SJCRH30 (cell line): ENCODE results near the gene LSM7. TPM values are rescaled to one million over a fixed set of nuclear protein-coding genes. Genes with fewer than 3 reads are reported as not detected.

Source experiments
- DNase-seq, 2 experiments: peaks; one replicate each; pipeline ENCODE4 v3.0.0-alpha.2; 2015 to 2020
- H3K27ac ChIP-seq: fragments of 250-450 bp; sonication (Bioruptor Pico); 2 replicates; pipeline ENCODE4 v1.5.1; 2020; ENCODE audit warnings: mild to moderate bottlenecking, moderate library complexity
- H3K27me3 ChIP-seq: fragments of 250-450 bp; sonication (Bioruptor Pico); 2 replicates; pipeline ENCODE4 v1.5.1; 2020; ENCODE audit warnings: mild to moderate bottlenecking, moderate library complexity
- H3K36me3 ChIP-seq: fragments of 250-450 bp; sonication (Bioruptor Pico); 2 replicates; pipeline ENCODE4 v1.5.1; 2020; ENCODE audit warnings: mild to moderate bottlenecking, moderate library complexity
- H3K4me1 ChIP-seq: fragments of 250-450 bp; sonication (Bioruptor Pico); 2 replicates; pipeline ENCODE4 v1.5.1; 2020; ENCODE audit warnings: mild to moderate bottlenecking, moderate library complexity
- H3K4me3 ChIP-seq: fragments of 250-450 bp; sonication (Bioruptor Pico); 2 replicates; pipeline ENCODE4 v1.5.1; 2020; ENCODE audit warnings: mild to moderate bottlenecking, moderate library complexity
- H3K9me3 ChIP-seq: fragments of 250-450 bp; sonication (Bioruptor Pico); replicated peaks from 2 replicates; pipeline ENCODE4 v1.5.1; 2020; ENCODE audit warnings: mild to moderate bottlenecking, moderate library complexity
- total RNA-seq: library from RNA; depleted of rRNA; stranded (reverse); fragments of >200 nt; shearing (Covaris generic); gene quantifications from 2 replicates; pipeline ENCODE4 v1.2.3, GENCODE V29; 2014; rRNA removed

LSM7 gene
- total RNA-seq: 179 and 185 TPM in 2 replicates

DNA sequence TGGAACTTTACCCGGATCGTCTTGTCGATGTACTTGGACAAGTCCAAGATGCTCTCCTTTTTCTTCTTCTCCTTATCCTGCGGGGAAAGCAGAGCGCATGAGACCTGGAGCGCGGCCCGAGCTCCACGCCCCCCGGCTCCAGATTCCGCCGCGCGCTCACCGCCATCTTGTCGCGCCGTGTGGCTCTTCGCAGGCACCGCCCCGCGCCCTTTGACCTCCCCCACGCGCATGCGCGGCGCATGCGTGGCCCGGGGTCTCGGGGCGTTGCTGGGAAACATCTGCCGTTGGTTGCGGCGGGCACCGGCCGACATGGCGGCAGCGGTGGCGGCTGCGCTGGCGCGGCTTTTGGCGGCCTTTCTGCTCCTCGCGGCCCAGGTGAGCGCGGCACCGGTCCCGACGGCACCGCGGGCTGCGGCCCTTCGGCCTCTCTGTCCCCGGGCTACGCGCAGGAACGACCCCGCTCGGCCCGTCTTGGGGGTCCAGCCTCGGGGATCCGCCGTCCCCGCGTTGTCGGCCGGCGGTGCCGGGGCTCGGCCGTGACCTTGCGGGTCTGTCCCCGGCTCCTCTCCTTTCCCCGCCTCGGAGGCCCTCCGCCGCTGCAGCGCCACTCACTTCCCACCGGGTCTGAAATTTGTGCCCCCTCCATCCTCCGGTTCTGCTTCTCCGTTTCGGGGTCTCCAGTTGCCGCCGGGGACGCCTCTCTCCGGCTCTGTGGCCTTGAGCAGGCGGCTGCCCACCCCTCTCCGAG lies at the start of gene LSM7, which contains the start of gene SPPL2B:
Gene LSM7, minus strand, starts transcription at position 186 of the 748 bp plus-strand sequence. Its CDS starts 20 bp downstream, at position 166.
Gene SPPL2B, plus strand, starts transcription at position 284 of the 748 bp plus-strand sequence. Its CDS starts 26 bp downstream, at position 310.
- peaks cover 7% of the 10 kb centered on the region for H3K36me3 ChIP-seq
- peak within 1 kb of the TSS; percentile 51 for H3K27ac ChIP-seq
- H3K9me3 ChIP-seq: no peaks in the 10 kb centered on the region
- peaks cover 34% of the 10 kb centered on the region for H3K4me1 ChIP-seq
- no peaks in the 10 kb centered on the region for H3K27me3 ChIP-seq
- peak; percentile 86 to 91 for DNase-seq
- H3K4me3 ChIP-seq: peak within 1 kb of the TSS; percentile 90

GRCh38 chr19:2376784-2377519 lies 48.6 kb upstream of the LSM7 start:
- DNase-seq: peak in 1 of 2 experiments; percentile 15
- H3K4me1 ChIP-seq: no peaks in the 10 kb centered on the region
- no peak overlapping the region for H3K4me3 ChIP-seq
- no peaks in the 10 kb centered on the region for H3K36me3 ChIP-seq
- H3K27me3 ChIP-seq: peaks cover 7% of the 10 kb centered on the region; the same call in 1 of the 2 replicates
- H3K9me3 ChIP-seq: no peaks in the 10 kb centered on the region; the same call in 1 of the 2 replicates
- no peak overlapping the region for H3K27ac ChIP-seq

DNA sequence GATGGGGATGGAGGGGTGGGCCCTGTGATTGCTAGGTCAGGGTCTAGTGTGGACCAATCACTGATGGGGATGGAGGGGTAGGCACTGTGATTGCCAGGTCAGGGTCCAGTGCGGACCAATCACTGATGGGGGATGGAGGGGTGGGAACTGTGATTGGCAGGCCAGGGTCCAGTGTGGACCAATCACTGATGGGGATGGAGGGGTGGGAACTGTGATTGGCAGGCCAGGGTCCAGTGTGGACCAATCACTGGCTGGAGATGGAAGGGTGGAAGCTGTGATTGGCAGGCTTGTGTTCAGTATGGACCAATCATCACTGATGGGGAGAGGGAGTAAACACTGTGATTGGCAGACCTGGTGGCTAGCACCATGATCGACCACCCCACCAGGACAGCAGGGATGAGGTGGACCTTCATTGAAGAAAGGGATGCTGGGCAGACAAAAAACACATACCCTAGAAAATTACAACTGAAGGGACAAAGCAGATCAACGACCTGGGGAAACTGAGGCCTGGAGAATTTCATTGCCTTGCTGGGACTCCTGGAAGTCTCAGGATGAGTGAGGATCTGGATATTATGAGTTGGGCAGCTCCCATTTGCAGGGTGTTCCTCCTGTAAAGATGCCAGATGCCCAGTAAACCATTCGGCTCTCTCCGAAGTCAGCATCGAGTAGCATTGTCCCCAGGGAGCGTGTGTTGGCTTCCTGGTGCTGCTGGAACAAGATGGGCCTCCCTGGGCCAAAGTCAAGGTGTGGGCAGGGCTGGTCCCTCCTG lies 47.2 kb upstream of the LSM7 start:
- Histone ChIP-seq H3K4me3 (no peak overlapping the region), H3K27me3 (peaks cover 7% of the 10 kb centered on the region; the same call in 1 of the 2 replicates), H3K9me3 (no peaks in the 10 kb centered on the region; the same call in 1 of the 2 replicates), H3K4me1 (no peaks in the 10 kb centered on the region), H3K36me3 (no peaks in the 10 kb centered on the region), H3K27ac (no peak overlapping the region)
- DNase-seq: no peak

GRCh38 chr19:2374808-2375207 lies 46.4 kb upstream of the LSM7 start:
- no peak overlapping the region for H3K4me3 ChIP-seq
- no peaks in the 10 kb centered on the region for H3K36me3 ChIP-seq
- no peak for DNase-seq
- H3K27ac ChIP-seq: no peak overlapping the region
- H3K27me3 ChIP-seq: peaks cover 7% of the 10 kb centered on the region; the same call in 1 of the 2 replicates
- H3K4me1 ChIP-seq: no peaks in the 10 kb centered on the region
- no peaks in the 10 kb centered on the region; the same call in 1 of the 2 replicates for H3K9me3 ChIP-seq

DNA sequence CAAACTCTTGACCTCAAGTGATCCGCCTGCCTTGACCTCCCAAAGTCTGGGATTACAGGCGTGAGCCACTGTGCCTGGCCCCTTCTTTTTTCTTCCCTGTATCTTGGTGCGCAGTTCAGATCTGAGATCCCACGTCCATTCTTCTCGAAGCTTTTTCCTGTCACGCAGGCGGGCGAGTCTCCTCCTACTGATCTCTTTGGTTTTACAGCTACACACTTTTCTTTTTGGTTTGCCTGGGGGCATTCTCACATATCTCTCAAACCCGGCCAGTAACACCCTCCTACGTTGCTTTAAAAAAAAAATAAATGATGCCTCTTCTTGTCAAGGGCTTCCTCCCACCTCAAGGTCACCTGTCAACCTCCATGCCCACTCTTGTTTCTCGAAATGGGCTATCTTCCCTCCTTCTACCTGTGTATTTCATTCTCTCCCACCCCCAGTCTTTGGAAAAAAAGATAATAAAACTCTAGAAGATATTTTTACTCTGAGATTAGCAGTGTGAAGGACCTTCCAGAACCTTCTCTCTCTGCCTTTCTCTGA lies 43.8 kb upstream of the LSM7 start:
- DNase-seq: no peak
- H3K4me1 ChIP-seq: no peaks in the 10 kb centered on the region
- no peak overlapping the region for H3K4me3 ChIP-seq
- no peaks in the 10 kb centered on the region for H3K36me3 ChIP-seq
- no peak overlapping the region for H3K27ac ChIP-seq
- H3K27me3 ChIP-seq: peaks cover 7% of the 10 kb centered on the region; the same call in 1 of the 2 replicates
- no peaks in the 10 kb centered on the region for H3K9me3 ChIP-seq

GRCh38 chr19:2371656-2372055 lies 43.3 kb upstream of the LSM7 start:
- H3K27me3 ChIP-seq: peaks cover 5% of the 10 kb centered on the region; the same call in 1 of the 2 replicates
- H3K4me3 ChIP-seq: no peak overlapping the region
- no peaks in the 10 kb centered on the region for H3K9me3 ChIP-seq
- H3K4me1 ChIP-seq: no peaks in the 10 kb centered on the region
- no peak overlapping the region for H3K27ac ChIP-seq
- no peak for DNase-seq
- no peaks in the 10 kb centered on the region for H3K36me3 ChIP-seq

- Histone ChIP-seq H3K27me3 (peaks cover 12% of the 10 kb centered on the region), H3K36me3 (no peaks in the 10 kb centered on the region), H3K4me1 (no peaks in the 10 kb centered on the region), H3K9me3 (no peaks in the 10 kb centered on the region), H3K4me3 (peak overlapping the region; percentile 9; the same call in 1 of the 2 replicates), H3K27ac (no peak overlapping the region)
- peak; percentile 36 to 70 for DNase-seq
Observed at GRCh38 chr19:2365201-2365970, 37.0 kb upstream of the LSM7 start.

- Histone ChIP-seq H3K9me3 (no peaks in the 10 kb centered on the region), H3K27ac (no peak overlapping the region), H3K4me1 (no peaks in the 10 kb centered on the region), H3K36me3 (no peaks in the 10 kb centered on the region), H3K4me3 (no peak overlapping the region), H3K27me3 (peaks cover 12% of the 10 kb centered on the region)
- DNase-seq: no peak
Observed at GRCh38 chr19:2363419-2363818, 35.0 kb upstream of the LSM7 start.

DNA sequence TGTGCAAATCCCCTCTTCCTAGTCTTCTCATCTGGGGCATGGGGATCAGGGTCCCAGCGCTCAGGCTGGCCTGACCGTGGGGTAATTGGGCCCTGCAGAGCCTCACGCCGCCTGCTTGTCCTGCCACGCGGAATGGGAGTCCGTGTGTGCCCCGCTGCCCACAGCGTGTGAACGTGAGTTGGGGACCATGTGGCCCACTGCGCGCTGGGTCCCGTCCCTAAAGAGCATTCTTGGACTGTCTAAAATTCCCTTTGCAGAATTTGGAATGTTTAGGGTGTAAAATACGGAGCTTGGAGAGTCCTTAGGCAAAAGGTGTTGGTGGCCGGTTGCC lies 34.5 kb upstream of the LSM7 start:
- H3K27me3 ChIP-seq: peaks cover 12% of the 10 kb centered on the region
- no peak for DNase-seq
- no peaks in the 10 kb centered on the region for H3K36me3 ChIP-seq
- H3K9me3 ChIP-seq: no peaks in the 10 kb centered on the region
- no peak overlapping the region for H3K4me3 ChIP-seq
- H3K4me1 ChIP-seq: no peaks in the 10 kb centered on the region
- no peak overlapping the region for H3K27ac ChIP-seq

GRCh38 chr19:2362046-2362969 lies 33.9 kb upstream of the LSM7 start:
- H3K4me3 ChIP-seq: no peak overlapping the region
- H3K9me3 ChIP-seq: no peaks in the 10 kb centered on the region
- DNase-seq: no peak
- H3K27me3 ChIP-seq: peaks cover 12% of the 10 kb centered on the region
- no peak overlapping the region for H3K27ac ChIP-seq
- no peaks in the 10 kb centered on the region for H3K4me1 ChIP-seq
- no peaks in the 10 kb centered on the region for H3K36me3 ChIP-seq

GRCh38 chr19:2361246-2362045 lies 33.1 kb upstream of the LSM7 start:
- Histone ChIP-seq H3K27ac (no peak overlapping the region), H3K4me3 (no peak overlapping the region), H3K27me3 (peaks cover 12% of the 10 kb centered on the region), H3K36me3 (no peaks in the 10 kb centered on the region), H3K4me1 (no peaks in the 10 kb centered on the region; the same call in 1 of the 2 replicates), H3K9me3 (no peaks in the 10 kb centered on the region)
- DNase-seq: no peak

- H3K9me3 ChIP-seq: no peaks in the 10 kb centered on the region
- DNase-seq: no peak
- no peaks in the 10 kb centered on the region for H3K36me3 ChIP-seq
- H3K4me1 ChIP-seq: peaks cover 6% of the 10 kb centered on the region
- H3K27ac ChIP-seq: no peak overlapping the region
- H3K27me3 ChIP-seq: peaks cover 12% of the 10 kb centered on the region
- no peak overlapping the region for H3K4me3 ChIP-seq
Observed at GRCh38 chr19:2360833-2361232, 32.4 kb upstream of the LSM7 start.
